ENCODE measurements around the gene MEGF11. TPM values are rescaled to one million over a fixed set of nuclear protein-coding genes. Genes with fewer than 3 reads are reported as not detected.

Gene MEGF11
- total RNA-seq, 1 donor from 2014 or later, result not detected

GRCh38 chr15:66049353-66049752 is 204.2 kb downstream of the MEGF11 start:
- ATAC-seq (ENCODE audit: low read depth), result no peak
- Mint-ChIP-seq H3K27me3 (peaks cover 2% of the 10 kb centered on the region), H3K36me3 (ENCODE audit: low read depth) (no peaks in the 10 kb centered on the region), H3K27ac (no peak overlapping the region), H3K4me1 (no peaks in the 10 kb centered on the region), H3K9me3 (peaks cover 4% of the 10 kb centered on the region), H3K4me3 (no peak overlapping the region)
- DNase-seq, result no peak
- CTCF ChIA-PET, result no interaction called here
- POLR2A ChIA-PET, result no interaction called here
- intact Hi-C loops (cut with micrococcal nuclease), result no loop called here
- TF ChIP-seq, protein P1, sequence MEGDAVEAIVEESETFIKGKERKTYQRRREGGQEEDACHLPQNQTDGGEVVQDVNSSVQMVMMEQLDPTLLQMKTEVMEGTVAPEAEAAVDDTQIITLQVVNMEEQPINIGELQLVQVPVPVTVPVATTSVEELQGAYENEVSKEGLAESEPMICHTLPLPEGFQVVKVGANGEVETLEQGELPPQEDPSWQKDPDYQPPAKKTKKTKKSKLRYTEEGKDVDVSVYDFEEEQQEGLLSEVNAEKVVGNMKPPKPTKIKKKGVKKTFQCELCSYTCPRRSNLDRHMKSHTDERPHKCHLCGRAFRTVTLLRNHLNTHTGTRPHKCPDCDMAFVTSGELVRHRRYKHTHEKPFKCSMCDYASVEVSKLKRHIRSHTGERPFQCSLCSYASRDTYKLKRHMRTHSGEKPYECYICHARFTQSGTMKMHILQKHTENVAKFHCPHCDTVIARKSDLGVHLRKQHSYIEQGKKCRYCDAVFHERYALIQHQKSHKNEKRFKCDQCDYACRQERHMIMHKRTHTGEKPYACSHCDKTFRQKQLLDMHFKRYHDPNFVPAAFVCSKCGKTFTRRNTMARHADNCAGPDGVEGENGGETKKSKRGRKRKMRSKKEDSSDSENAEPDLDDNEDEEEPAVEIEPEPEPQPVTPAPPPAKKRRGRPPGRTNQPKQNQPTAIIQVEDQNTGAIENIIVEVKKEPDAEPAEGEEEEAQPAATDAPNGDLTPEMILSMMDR (IDR thresholded peaks at IDR 0.05), result no peak

GRCh38 chr15:66047321-66048024 is 206.1 kb downstream of the MEGF11 start:
- Mint-ChIP-seq H3K27me3 (peaks cover 15% of the 10 kb centered on the region), H3K4me3 (no peak overlapping the region), H3K27ac (no peak overlapping the region), H3K9me3 (peaks cover 4% of the 10 kb centered on the region), H3K4me1 (no peaks in the 10 kb centered on the region), H3K36me3 (ENCODE audit: low read depth) (no peaks in the 10 kb centered on the region)
- TF ChIP-seq, protein P1 (IDR thresholded peaks at IDR 0.05), result no peak
- ChIA-PET CTCF (no interaction called here), POLR2A (no interaction called here)
- DNase-seq (no peak), ATAC-seq (ENCODE audit: low read depth) (no peak)
- intact Hi-C loops (cut with micrococcal nuclease), result no loop called here

DNA sequence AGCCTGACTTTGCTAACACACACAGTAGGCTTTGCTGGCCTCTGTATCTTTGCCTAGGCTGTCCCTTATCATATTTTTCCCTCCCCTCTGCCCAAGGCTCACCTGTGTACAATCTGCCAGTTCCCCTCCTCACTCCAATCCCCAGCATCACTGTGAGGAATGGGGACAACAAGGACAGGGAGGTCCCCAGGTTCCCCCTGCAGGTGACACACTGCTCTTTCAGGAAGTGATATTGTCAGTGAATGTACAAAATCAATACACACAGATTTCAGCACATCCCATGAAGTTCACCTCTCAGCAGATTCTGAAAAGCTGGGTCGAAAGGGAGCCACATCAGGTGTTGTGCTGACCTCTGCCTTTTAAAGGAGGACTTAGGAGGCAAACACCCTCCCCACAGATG is 206.8 kb downstream of the MEGF11 start:
- POLR2A ChIA-PET, result no interaction called here
- CTCF ChIA-PET, result no interaction called here
- H3K4me1 Mint-ChIP-seq, result no peaks in the 10 kb centered on the region
- intact Hi-C loops (cut with micrococcal nuclease), result no loop called here
- H3K4me3 Mint-ChIP-seq, result no peak overlapping the region
- peaks cover 18% of the 10 kb centered on the region for H3K27me3 Mint-ChIP-seq
- ATAC-seq (ENCODE audit: low read depth) (no peak), DNase-seq (no peak)
- H3K27ac Mint-ChIP-seq, result no peak overlapping the region
- H3K36me3 Mint-ChIP-seq (ENCODE audit: low read depth), result no peaks in the 10 kb centered on the region
- H3K9me3 Mint-ChIP-seq, result peaks cover 4% of the 10 kb centered on the region
- TF ChIP-seq, protein P1 (IDR thresholded peaks at IDR 0.05), result no peak

GRCh38 chr15:66046326-66046725 is 207.2 kb downstream of the MEGF11 start:
- CTCF ChIA-PET, result no interaction called here
- DNase-seq (no peak), ATAC-seq (ENCODE audit: low read depth) (no peak)
- H3K9me3 Mint-ChIP-seq, result peaks cover 4% of the 10 kb centered on the region
- TF ChIP-seq, protein P1 (IDR thresholded peaks at IDR 0.05), result no peak
- H3K27me3 Mint-ChIP-seq, result peaks cover 18% of the 10 kb centered on the region
- POLR2A ChIA-PET, result no interaction called here
- intact Hi-C loops (cut with micrococcal nuclease), result no loop called here
- H3K4me1 Mint-ChIP-seq, result no peaks in the 10 kb centered on the region
- no peak overlapping the region for H3K27ac Mint-ChIP-seq
- H3K4me3 Mint-ChIP-seq, result no peak overlapping the region
- no peaks in the 10 kb centered on the region for H3K36me3 Mint-ChIP-seq (ENCODE audit: low read depth)

DNA sequence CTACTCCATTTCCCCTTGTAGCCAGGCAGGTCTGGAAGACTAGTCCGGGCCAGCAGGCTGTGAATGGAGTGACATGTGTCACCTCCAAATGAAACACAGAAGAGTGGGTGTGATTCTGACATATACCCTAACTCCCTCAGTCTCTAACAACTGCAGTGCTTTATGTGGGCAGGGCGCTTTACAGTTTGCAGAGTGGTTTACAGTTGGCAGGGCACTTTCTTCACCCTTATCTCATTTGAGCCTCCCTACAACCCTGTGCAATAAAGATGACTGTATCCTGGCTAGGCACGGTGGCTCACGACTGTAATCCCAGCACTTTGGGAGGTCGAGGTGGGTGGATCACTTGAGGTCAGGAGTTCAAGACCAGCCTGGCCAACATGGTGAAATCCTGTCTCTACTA is 208.0 kb downstream of the MEGF11 start:
- TF ChIP-seq, protein P1 (IDR thresholded peaks at IDR 0.05), result no peak
- ChIA-PET POLR2A (no interaction called here), CTCF (no interaction called here)
- Mint-ChIP-seq H3K36me3 (ENCODE audit: low read depth) (no peaks in the 10 kb centered on the region), H3K4me3 (no peak overlapping the region), H3K27ac (no peak overlapping the region), H3K9me3 (peaks cover 4% of the 10 kb centered on the region), H3K27me3 (peaks cover 20% of the 10 kb centered on the region), H3K4me1 (no peaks in the 10 kb centered on the region)
- DNase-seq (no peak), ATAC-seq (ENCODE audit: low read depth) (no peak)
- intact Hi-C loops (cut with micrococcal nuclease), result no loop called here
